SK-N-SH treated with all-trans-retinoic acid at 6 μM for 48 hours (cell line): ENCODE data around the gene TDRD12.
"Not testable (repeated sequence)": the region's sequence is repeated elsewhere in the genome, so short reads cannot be mapped to it uniquely, and the experiment has no call there.

Experiments
- ARNTL ChIP-seq: fragments of 450-650 bp; formaldehyde crosslinking; IDR thresholded peaks from 2 replicates; pipeline ENCODE4 v1.5.0; 2020; ENCODE audit warnings: low read depth, mild to moderate bottlenecking, moderate library complexity, borderline replicate concordance
- BACH2 ChIP-seq: fragments of 250-450 bp; sonication (Bioruptor Pico); IDR thresholded peaks from 2 replicates; pipeline ENCODE4 v1.9.0; 2021; ENCODE audit warnings: mild to moderate bottlenecking, borderline replicate concordance
- CSRNP3 ChIP-seq: fragments of 250-450 bp; sonication (Bioruptor Pico); IDR thresholded peaks from 2 replicates; pipeline ENCODE4 v1.5.1; 2021; ENCODE audit warnings: mild to moderate bottlenecking, moderate library complexity
- PATZ1 ChIP-seq: fragments of 250-450 bp; sonication (Bioruptor Pico); IDR thresholded peaks from 2 replicates; pipeline ENCODE4 v1.8.0; 2020; ENCODE audit warnings: mild to moderate bottlenecking, moderate library complexity, borderline replicate concordance
- POU6F1 ChIP-seq: fragments of 250-450 bp; sonication (Bioruptor Pico); IDR thresholded peaks from 2 replicates; pipeline ENCODE4 v1.8.0; 2021; ENCODE audit warnings: low read depth, mild to moderate bottlenecking, moderate library complexity, borderline replicate concordance
- SNAI2 ChIP-seq: fragments of 250-450 bp; sonication (Bioruptor Pico); IDR thresholded peaks from 2 replicates; pipeline ENCODE4 v1.5.0; 2020; ENCODE audit warnings: mild to moderate bottlenecking, moderate library complexity
- TCF4 ChIP-seq: fragments of 250-450 bp; sonication (Bioruptor Pico); IDR thresholded peaks from 2 replicates; pipeline ENCODE4 v1.8.0; 2021; ENCODE audit warnings: mild to moderate bottlenecking, moderate library complexity, borderline replicate concordance
- ZFP3 ChIP-seq: fragments of 250-450 bp; sonication (Bioruptor Pico); IDR thresholded peaks from 2 replicates; pipeline ENCODE4 v1.5.0; 2020; ENCODE audit warnings: mild to moderate bottlenecking, moderate library complexity
- ZNF8 ChIP-seq: fragments of 450-650 bp; formaldehyde crosslinking; IDR thresholded peaks from 2 replicates; pipeline ENCODE4 v1.5.0; 2020; ENCODE audit warnings: mild to moderate bottlenecking, moderate library complexity

GRCh38 chr19:32832094-32832493 is 112.5 kb downstream of the TDRD12 start:
- not testable (repeated sequence) for TF ChIP-seq ARNTL (CRISPR knock-in tag); CSRNP3 (CRISPR knock-in tag); ZFP3 (CRISPR knock-in tag); SNAI2; TCF4; PATZ1 (CRISPR knock-in tag); BACH2 (CRISPR knock-in tag); ZNF8 (CRISPR knock-in tag); POU6F1 (CRISPR knock-in tag)
